Measurements from ENCODE around the gene PPM1J.

Gene PPM1J

DNA sequence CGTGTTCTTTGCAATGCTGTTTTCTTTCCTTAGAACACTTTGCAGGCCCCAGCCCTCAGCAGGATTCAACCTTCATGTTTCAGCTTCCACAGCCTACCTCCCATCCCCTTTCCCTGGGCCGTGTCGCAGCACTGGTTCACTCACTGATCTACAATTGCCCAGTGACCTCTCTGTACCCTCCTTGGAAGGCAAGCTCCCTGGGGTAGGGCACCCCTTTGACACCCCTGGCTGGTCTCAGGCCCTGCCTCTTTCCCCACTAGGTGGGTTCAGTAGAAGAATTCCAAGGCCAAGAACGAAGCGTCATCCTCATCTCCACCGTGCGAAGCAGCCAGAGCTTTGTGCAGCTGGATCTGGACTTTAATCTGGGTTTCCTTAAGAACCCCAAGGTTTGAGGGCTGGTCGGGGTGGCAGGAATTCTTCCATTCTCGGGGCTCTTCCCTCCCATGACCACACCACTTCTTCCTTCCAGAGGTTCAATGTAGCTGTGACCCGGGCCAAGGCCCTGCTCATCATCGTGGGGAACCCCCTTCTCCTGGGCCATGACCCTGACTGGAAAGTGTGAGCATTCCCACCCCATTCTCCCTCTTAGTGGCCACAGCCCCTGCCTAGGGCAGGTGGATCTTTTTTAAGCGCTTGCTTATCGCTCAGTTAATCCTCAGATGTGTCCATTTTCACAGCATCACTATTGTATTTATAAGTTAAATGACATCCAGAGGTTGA lies 15.5 kb downstream of the PPM1J start:
- TF ChIP-seq, protein P1, sequence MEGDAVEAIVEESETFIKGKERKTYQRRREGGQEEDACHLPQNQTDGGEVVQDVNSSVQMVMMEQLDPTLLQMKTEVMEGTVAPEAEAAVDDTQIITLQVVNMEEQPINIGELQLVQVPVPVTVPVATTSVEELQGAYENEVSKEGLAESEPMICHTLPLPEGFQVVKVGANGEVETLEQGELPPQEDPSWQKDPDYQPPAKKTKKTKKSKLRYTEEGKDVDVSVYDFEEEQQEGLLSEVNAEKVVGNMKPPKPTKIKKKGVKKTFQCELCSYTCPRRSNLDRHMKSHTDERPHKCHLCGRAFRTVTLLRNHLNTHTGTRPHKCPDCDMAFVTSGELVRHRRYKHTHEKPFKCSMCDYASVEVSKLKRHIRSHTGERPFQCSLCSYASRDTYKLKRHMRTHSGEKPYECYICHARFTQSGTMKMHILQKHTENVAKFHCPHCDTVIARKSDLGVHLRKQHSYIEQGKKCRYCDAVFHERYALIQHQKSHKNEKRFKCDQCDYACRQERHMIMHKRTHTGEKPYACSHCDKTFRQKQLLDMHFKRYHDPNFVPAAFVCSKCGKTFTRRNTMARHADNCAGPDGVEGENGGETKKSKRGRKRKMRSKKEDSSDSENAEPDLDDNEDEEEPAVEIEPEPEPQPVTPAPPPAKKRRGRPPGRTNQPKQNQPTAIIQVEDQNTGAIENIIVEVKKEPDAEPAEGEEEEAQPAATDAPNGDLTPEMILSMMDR (IDR thresholded peaks at IDR 0.05; ENCODE audit: low read depth, low read length), result no peak
- TF ChIP-seq, protein P2, sequence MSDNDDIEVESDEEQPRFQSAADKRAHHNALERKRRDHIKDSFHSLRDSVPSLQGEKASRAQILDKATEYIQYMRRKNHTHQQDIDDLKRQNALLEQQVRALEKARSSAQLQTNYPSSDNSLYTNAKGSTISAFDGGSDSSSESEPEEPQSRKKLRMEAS (IDR thresholded peaks at IDR 0.05; ENCODE audit: low read depth, low read length), result no peak
- TF ChIP-seq POLR2A (IDR thresholded peaks at IDR 0.05; ENCODE audit: extremely low read depth, insufficient read length), result no peak
- no peak for TF ChIP-seq MYC (IDR thresholded peaks at IDR 0.05; ENCODE audit: low read depth, low read length)
- no peak for DNase-seq (ENCODE audit: low read depth)
- H3K4me3 ChIP-seq (ENCODE audit: low read depth, low read length), result no peak overlapping the region

DNA sequence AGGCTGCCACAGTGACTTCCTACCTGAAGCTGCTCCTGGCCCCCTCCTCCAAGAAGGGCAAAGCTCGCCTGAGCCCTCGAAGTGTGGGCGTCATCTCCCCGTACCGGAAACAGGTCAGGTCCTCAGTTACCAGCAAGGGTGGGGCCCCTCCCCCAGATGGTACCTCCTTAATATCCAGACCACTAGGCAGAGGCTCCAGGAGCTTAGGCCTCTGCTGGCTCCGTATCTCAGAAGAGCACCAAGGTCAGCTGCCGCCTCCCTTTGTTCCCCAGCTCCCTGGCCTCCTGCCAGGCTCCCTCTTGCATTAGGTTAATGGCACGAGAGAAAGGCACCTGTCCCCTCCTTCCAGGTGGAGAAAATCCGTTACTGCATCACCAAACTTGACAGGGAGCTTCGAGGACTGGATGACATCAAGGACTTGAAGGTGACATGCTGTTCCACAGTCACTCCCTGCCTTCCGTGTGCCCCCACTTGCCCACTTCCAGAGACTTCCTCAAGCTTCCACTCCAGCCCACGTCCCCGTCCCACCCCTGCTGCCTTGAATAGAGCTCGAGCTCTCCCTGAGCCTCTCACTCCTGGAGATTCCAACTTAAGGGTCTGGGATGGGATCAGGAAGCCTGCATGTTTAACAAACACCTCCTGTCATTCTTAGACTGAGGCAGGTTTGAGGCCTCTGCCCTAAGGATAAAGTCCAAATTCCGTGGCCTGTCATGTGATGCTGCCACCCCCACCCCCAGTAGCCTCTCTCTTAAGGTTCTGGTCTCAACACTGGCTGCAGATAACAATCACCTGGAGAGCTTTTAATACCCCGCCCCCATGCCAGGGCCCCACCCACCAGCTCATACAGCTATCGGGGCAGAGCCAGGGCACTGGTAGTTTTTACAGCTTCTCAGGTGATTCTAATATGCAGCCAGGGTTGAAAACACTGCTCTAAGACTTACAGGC lies 16.5 kb downstream of the PPM1J start:
- H3K4me3 ChIP-seq (ENCODE audit: low read depth, low read length), result no peak overlapping the region
- TF ChIP-seq, protein P2 (IDR thresholded peaks at IDR 0.05; ENCODE audit: low read depth, low read length), result no peak
- TF ChIP-seq MYC (IDR thresholded peaks at IDR 0.05; ENCODE audit: low read depth, low read length) (no peak), POLR2A (IDR thresholded peaks at IDR 0.05; ENCODE audit: extremely low read depth, insufficient read length) (no peak)
- TF ChIP-seq, protein P1 (IDR thresholded peaks at IDR 0.05; ENCODE audit: low read depth, low read length), result no peak
- no peak for DNase-seq (ENCODE audit: low read depth)

DNA sequence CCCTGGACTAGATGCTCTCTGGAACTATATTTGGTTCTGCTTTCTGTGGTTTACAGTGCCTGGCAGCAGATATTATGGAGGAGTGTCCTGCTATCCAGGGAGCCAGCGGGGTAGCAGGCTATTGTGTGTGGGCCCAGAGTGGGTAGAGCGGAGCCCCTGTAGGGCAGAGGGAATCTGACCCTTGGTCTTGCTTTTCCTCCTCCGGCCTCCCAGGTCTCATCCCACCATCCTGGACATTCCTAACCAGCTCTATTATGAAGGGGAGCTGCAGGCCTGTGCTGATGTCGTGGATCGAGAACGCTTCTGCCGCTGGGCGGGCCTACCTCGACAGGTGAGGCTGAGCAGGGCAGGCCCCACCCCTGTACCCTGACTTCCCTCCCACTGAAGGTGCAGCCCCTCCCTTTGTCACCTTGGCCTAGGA lies 17.3 kb downstream of the PPM1J start:
- H3K4me3 ChIP-seq (ENCODE audit: low read depth, low read length), result no peak overlapping the region
- DNase-seq (ENCODE audit: low read depth), result no peak
- no peak for TF ChIP-seq MYC (IDR thresholded peaks at IDR 0.05; ENCODE audit: low read depth, low read length)
- TF ChIP-seq, protein P2 (IDR thresholded peaks at IDR 0.05; ENCODE audit: low read depth, low read length), result no peak

- TF ChIP-seq, protein P2 (IDR thresholded peaks at IDR 0.05; ENCODE audit: low read depth, low read length), result no peak
- TF ChIP-seq POLR2A (IDR thresholded peaks at IDR 0.05; ENCODE audit: extremely low read depth, insufficient read length) (no peak), MYC (IDR thresholded peaks at IDR 0.05; ENCODE audit: low read depth, low read length) (no peak)
- TF ChIP-seq, protein P1 (IDR thresholded peaks at IDR 0.05; ENCODE audit: low read depth, low read length), result no peak
Observed at GRCh38 chr1:112696578-112697314, 18.4 kb downstream of the PPM1J start.

GRCh38 chr1:112695276-112695675 lies 19.9 kb downstream of the PPM1J start:
- TF ChIP-seq, protein P2 (IDR thresholded peaks at IDR 0.05; ENCODE audit: low read depth, low read length), result no peak
- no peak for TF ChIP-seq MYC (IDR thresholded peaks at IDR 0.05; ENCODE audit: low read depth, low read length)
- TF ChIP-seq, protein P1 (IDR thresholded peaks at IDR 0.05; ENCODE audit: low read depth, low read length), result no peak
- no peak for TF ChIP-seq POLR2A (IDR thresholded peaks at IDR 0.05; ENCODE audit: extremely low read depth, insufficient read length)
- no peak overlapping the region for H3K4me3 ChIP-seq (ENCODE audit: low read depth, low read length)
- DNase-seq (ENCODE audit: low read depth), result no peak

More at GRCh38 chr1:112696578-112697314, 18.4 kb downstream of the PPM1J start:
- no peak overlapping the region for H3K4me3 ChIP-seq (ENCODE audit: low read depth, low read length)
- no peak for DNase-seq (ENCODE audit: low read depth)

Data from NB4 (cell line).